MV-4-11 (cell line): Measurements from ENCODE around the gene TCEAL4.

Source experiments
- DNase-seq: peaks from one replicate; lab custom pipeline; 2025; lab: John Stamatoyannopoulos, UW

The TCEAL4 gene

DNA sequence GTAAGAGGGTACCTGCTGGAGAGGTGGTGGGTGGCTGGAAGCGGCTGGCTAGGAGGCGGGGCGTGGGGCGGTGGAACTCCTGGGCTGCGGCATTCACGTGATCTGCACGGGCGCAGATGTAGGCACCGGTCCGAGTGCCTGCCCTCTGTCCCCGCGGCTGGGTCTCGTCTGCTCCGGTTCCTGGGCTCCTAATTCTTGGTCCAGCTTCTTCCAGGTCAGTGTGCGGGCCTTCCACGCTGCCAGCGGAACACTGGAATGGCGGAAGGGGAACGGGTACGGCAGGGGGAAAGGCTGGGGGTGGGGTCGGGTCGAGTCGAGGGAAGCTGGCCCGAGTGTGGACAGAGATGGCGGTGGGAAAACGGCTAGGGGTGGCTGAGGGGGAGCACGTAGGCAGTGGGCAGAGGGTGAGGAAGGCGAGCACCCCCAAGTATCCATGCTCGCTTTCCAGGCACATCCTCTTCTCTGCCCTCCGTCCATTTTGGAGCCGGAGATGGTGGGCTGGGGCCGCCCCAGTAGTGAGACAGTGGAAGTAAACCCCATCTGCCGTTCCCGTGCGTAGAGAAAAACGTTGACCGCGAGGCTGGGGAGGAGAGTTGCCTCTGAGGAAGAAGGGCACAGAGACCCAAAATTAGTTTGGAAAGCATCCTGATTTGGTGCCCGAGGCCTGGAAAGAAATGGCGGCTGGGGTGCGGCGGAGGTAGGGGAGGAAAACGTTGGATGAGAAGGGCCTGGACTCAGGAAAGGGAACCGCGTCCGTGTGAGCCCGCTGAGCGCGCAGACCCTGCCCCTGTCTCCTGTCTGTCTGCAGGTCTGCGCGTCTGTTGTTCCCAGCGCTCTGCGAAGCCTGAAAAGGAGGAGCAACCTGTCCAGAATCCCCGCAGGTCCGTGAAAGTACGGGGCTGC lies at the start of gene TCEAL4:
TCEAL4 (plus strand) TSS at position 105 of the 903 bp plus-strand sequence. CDS start 1,161 bp downstream, outside the sequence.
- DNase-seq: no peak

DNA sequence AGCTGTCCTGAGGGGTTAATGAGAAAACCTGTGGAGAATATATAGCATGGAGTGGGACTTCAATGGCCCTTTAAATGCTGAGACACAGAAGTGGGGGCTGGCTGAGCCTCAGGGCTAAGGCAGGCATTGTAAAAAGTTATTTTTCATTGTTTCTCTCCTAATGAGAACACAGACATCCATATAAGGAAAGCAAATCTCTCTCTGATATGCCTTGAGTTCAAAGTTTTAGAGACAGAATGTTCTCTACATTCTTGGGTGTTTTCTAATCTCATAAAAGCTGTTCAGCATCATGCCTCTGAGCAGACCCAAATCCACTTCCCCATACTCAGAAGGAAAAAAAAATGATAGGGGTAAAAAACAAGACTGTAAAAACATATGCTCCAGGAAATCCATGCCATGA lies 49.2 kb upstream of the TCEAL4 start:
- DNase-seq: no peak

DNA sequence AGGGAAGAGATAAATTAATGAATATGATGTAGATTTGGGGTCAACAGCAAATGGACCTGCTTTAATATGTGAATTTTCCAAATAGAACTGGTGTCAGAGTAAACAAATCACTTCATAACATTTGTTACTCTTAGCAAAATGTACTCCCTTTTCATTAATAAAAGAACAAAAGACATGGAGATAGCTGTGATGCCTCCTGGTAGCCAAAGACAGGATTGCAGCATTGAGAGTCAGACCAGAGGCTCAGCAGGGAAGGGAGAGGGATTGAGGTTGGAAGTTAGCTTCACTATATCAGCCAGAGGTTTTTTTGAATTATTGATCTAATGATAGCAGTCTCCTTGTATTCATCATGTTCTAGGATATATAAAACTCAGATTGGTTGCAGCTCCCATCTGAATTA lies 48.6 kb upstream of the TCEAL4 start:
- no peak for DNase-seq

DNA sequence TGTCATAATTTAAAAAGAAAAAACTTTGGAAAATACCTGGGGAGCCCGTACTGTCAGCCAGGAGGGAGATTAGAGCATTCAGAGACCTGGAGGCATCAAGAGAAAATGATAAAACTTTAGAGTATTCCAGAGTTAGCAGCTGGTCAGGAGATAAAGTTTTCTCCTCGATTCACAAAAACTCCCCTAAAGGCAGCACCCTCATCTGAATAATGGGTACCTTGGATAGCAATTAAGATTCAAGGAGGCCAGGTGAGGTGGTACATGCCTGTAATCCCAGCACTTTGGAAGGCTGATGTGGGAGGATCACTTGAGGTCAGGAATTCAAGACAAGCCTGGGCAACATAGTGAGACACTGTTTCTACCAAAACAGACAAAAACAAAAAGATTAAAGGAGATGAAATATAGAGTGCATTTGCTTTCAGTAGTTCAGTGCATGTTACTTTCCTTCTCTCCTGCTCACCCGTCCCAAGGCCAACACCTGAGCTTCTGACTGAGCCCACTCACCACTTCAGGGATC lies 47.4 kb upstream of the TCEAL4 start:
- DNase-seq: no peak

DNA sequence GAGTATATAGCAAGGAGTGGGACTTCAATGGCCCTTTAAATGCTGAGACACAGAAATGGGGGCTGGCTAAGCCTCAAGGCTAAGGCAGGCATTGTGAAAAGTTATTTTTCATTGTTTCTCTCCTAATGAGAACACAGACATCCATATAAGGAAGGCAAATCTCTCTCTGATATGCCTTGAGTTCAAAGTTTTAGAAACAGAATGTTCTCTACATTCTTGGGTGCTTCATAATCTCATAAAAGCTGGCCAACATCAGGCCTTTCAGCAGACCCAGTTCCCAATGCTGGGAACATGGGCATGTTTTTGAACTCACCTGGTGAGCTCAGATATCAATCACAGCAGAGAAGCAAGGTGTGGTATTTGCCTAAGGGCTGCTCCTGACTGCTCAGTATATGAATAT lies 46.6 kb upstream of the TCEAL4 start:
- DNase-seq: no peak

DNA sequence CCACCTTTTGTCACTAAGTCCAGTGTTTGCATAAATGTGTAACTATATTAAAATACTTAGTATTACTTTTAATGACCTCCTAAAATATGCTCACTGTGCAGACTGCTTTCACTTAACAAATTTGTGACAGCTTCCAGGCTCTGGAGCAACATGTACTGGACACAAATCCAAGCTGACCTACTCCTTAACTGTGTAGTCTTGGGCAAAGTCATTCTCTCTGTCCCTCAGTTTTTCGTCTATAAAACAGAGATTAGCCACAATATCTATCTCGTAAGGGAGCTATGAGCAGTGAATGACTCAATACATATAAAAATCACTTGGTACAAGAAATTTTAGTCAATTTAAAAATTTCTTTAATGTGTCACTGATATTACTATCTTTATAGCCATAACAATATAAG lies 45.6 kb upstream of the TCEAL4 start:
- no peak for DNase-seq

DNA sequence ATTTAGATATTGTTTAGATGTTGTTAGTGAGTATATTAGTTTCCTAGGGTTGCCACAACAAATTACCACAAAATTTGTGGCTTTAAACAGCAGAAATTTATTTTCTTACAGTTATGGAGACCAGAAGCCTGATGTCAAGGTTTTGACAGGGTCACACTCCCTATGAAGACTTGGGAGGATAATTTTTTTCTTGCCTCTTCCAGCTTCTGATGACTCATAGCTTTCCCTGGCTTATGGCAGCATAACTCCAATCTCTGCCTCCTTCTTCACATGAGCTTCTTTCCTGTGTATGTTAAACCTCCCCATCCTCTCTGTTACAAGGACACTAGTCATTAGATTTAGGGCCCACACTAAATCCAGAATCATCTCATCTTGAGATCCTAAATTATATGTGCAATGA lies 45.2 kb upstream of the TCEAL4 start:
- no peak for DNase-seq

DNA sequence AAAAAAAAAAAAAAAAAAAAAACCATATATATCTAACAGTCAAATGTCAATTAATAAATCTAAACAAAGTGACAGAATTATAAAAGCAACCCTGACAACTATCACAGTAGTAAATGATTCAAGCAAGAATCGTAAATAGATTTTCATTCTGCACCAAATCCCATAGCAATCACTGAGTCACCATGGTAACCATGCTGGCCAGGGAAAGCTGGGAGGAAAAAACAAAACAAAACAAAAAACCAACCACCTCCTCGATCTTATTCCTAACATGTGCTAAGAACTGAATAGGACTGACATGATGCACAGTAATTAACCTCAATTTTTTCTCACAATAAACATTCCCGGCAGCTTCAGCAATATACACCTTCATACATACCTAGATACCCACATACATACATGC lies 35.4 kb upstream of the TCEAL4 start:
- DNase-seq: no peak

DNA sequence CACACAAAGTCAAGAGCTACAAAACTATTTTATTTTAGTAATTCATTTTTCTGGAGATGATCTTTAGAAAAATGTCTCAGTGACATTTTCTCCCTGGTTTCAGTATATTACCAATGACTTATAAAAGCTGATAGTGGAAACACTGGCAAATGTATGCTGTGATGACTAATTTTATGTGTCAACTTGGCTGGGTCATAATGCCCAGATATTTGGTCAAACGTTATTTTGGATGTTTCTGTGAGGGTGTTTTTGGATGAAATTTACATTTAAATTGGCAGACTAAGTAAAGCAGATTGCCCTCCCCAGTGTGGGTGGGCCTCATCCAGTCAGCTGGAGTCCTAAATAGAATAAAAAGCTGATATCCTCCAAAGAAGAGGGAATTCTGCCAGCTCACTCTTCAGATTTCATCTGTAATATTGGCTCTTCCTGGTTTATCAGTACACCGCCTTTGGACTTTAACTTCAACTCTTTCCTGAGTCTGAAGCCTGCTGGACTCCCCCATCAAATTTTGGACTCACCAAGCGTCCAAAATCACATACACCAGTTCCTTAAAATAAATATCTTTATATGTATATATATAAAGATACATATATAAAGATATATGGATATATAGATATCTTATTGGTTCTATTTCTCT lies 34.8 kb upstream of the TCEAL4 start:
- no peak for DNase-seq

DNA sequence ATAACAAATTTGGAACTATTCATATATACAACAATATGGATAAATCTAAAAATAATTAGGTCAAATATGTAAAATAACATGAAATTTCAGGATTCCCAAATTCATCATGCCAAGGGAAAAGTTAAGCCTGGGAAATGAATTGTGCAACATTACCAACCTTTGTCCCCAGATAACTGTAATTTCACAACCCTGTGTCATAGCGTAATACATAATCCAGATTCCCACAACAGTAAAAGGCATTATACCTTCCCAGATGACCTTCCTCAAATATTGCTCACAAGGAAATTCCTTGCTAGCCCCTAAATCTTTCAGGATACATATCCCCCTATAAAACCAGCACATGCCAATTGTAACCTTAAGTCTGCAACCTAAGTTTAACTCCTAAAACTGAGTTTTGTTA lies 33.1 kb upstream of the TCEAL4 start:
- no peak for DNase-seq

DNA sequence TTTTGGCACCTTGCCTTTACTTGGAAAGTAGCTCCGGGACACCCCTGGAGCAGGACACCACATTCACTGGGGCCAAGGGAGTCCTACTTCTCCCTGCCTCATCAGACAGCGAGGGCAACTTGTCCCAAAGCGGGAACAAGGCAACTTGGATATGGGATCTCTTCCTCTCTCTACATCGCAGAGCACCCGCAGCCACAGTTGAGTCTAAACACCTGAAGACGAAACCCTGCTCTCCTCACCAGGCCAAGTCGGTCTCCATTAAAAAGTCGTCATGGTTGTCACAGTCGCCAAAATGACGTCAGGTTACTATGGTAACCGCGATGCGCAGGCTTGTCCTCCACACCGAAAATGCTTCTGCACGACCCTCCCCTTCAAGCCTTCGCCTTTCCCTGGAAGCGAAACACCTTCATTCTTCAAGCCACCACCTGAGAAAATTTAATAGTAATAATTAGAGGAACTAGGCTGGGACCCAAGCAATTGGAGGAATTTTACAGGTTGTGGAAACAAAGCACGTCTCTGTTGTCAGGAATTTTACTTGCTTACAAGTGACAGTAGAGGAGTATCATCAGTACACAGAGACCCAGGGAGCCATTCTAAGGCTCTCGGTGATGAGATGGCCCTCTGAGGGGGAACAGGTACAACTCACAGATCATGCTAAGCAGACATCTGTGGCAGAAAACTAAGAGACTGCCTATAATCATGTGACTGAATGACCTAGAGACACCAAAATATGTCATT lies 30.5 kb upstream of the TCEAL4 start:
- DNase-seq: no peak

DNA sequence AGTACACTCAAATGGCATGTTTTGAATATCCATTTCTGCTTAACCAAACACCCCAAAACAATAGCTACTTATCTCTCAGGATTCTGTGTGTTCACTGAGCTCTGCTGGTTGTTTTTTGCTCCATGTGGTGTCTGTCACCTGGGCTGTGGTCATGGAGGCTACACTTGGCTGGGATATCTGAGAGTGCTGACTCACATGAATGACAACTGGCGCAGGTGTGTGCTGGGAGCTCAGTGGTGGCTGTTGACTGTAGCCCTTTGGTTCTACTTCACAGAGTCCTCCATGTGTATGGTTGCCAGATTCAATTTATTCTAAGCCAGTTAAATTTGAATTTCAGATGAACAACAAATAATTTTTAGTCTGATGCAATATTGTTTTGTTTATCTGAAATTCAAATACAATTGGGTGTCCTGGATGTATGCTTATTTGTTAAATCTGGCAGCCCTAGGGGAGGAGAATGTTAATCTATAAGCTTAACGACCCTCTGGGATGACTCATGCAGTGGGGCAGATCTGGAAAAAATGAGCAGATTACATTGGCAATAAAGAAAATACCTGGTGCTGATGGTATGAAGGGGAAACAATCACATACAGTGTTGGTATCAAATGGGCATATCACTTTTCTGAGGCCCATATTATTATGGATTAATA lies 28.2 kb upstream of the TCEAL4 start:
- no peak for DNase-seq

DNA sequence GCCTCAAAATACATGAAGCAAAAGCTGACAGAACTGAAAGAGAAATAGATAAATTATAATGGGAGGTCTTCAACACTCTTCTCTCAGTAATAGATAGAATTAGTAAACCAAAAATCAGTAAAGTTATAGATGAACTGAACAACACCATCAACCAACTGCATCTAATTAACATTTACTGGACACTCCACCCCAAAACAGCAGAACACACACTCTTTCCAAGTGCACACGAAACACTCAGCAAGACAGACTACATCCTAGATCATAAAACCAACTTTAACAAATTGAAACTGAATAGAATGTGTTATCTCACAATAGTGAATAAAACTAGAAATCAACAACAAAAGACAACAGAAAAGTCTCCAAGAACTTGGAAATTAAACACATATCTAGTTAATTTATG lies 25.1 kb upstream of the TCEAL4 start:
- no peak for DNase-seq

DNA sequence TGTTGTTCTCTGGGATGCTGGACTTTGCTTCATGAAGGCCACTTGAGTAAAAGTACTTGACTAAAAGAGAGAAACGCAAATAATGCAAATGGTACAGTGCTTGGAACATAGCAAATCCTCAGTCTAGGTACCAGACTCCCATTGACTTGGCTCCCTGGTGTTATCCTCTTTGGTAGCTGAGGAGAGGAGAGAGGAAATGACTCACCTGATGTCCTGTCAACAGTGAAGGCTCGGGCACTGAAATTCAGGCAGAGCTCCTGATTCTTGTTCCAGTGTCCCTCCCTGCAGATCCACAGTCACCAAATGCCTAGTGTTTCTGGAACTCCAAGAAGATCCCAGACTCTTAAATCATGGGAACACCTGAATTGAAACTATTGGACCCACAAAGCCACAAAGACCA lies 22.5 kb upstream of the TCEAL4 start:
- no peak for DNase-seq

DNA sequence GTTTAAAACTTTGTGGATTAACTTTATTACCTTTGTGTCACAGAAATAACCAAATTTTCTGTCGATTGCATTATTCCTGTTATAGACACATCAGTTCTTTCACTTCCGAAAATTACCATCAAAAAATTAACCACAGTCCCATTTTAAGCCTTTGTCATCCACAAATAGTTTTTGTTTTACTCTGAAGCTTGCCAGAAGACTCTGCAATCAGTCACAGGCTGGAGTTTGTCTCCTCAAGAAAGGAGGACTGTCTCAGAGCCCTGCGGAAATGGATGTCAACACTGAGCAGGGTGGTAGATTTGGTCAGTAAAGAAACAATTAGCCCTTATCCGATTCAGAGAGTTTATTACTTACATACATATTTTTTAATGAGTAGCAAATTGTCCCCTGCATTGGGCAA lies 20.1 kb upstream of the TCEAL4 start:
- peak; percentile 50 for DNase-seq

DNA sequence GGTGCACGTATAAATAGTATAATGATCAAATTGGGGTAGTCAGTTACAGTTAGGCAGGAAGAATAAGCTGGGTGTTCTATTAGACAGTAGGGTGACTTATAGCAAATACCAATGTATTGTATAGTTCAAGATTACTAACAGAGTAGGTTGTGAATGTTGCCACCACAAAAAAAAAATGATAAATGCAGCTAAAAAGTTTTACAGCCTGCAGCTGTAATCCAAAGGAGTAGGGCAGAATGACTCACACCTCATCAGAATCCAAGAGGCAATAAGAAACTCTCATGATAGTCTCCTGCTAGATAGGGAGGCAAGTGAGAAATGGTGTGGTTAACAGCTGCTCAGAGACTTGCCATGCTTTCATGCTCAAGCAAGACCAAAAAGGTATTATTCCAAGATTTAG lies 19.6 kb upstream of the TCEAL4 start:
- DNase-seq: no peak

DNA sequence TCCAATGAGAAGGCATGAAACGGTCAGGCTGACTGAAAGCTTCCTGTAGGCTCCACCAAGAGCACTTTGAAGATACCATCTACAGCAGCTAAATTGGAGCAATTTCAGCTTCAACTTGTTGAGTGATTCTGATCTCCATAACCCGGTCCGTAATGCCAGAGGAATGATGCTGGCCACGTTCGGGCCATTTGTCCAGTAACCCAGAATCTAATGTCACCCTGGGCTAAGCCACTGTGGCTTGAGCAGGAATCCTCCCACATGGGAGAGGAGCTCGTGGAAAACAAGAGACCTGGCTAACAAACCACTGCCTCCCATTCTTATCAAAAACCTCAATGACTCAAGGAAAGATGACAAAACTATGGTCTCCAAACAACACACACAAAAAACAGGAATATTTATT lies 14.2 kb upstream of the TCEAL4 start:
- no peak for DNase-seq

DNA sequence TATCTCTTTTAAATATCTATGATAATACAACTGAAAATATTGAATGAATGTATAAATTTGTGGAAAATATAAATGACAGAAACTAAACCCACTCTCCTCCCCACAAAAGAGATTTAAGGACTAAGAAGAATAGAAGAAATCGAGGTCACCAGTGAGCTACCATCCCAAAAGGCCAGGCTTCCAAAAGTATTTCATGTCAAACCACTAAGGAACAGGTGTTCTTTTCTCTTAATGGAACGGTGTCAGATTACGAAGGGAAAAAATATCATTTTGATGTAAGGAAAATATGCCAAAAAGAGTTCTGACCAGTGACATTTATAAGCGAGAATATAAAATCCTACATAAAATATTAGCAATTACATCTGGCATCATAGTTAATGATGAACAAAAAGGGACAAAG lies 13.6 kb upstream of the TCEAL4 start:
- DNase-seq: no peak

DNA sequence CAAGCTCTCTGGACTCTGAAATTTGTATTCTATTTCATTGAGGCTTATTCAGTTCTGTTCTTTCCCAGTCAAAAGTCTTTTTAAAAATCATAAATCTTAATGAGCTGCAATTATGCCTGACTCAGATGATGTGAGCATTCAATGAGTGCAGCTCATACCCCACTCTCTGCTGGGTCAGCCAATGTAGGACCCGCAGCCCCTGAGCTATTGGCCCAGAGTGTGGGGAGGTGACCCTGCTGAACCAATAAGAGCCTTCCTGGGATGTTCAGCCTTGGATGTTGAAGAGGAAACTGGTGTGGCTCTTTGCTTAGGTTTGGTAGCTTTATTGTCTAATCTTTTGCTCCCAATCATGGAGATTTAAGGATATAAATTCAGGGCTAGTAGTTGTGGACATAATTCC lies 12.1 kb upstream of the TCEAL4 start:
- no peak for DNase-seq

DNA sequence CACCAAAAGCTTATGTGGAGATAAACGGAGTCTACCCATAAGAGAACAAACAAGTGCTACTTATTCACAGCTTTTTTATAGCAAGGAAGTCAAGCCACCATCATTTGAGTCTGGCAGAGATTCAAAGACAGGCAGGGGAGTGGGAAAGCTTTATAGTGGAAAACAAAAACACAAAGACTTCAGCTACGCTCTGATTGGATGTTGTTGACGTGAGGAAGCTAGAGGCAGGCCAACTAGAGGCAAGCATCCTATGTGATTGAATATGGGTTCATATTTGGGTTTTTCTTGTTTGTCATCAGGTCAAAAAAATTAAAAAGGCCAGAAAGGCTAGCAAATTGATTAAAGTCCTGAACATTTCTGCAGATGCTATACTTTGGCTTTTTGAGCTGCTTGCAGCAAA lies 719 bp upstream of the TCEAL4 start:
- no peak for DNase-seq

DNA sequence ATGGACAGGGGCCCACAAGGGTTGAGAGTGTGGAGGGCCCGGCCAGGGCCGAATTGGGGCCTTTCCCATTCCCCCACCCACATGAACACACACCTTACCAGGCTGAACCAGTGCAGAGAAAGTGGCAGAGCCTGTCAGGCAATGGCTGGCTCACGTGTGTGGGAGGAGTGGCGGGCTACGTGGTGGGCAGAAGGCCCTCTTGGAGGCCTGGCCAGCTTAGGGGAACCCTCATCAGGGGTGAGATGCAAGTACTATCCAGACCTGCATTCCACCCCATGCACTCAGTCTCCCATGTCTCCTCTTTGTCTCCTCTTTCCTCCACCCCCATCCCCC lies 965 bp downstream of the TCEAL4 start:
- DNase-seq: no peak

DNA sequence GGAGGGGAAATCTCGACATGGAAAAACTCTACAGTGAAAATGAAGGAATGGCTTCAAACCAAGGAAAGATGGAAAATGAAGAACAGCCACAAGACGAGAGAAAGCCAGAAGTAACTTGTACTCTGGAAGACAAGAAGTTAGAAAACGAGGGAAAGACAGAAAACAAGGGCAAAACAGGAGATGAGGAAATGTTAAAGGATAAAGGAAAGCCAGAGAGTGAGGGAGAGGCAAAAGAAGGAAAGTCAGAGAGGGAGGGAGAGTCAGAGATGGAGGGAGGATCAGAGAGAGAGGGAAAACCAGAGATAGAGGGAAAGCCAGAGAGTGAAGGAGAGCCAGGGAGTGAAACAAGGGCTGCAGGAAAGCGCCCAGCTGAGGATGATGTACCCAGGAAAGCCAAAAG lies 1.3 kb downstream of the TCEAL4 start:
- DNase-seq: no peak
